DOHH2 (cell line): Measurements from ENCODE around the gene HIBADH.

Source experiments
- H3F3A ChIP-seq: fragments of 200-600 bp; sonication (generic), shearing (Covaris generic); 2 replicates; pipeline ENCODE4 v1.6.0; 2016; ENCODE audit warnings: antibody characterized with exemption, mild to moderate bottlenecking; ENCODE audit not compliant: control insufficient read depth, insufficient read depth
- H3K27ac ChIP-seq: fragments of 200-600 bp; sonication (generic); 2 replicates; pipeline ENCODE4 v1.5.1; 2014; ENCODE audit warnings: low read depth, mild to moderate bottlenecking, low read length, moderate library complexity
- H3K27me3 ChIP-seq: fragments of 200-600 bp; sonication (generic); 2 replicates; pipeline ENCODE4 v1.6.1; 2014; ENCODE audit warnings: mild to moderate bottlenecking, low read length, mixed read lengths; ENCODE audit not compliant: control insufficient read depth
- H3K36me3 ChIP-seq: fragments of 200-600 bp; sonication (generic); 2 replicates; pipeline ENCODE4 v1.6.1; 2014; ENCODE audit warnings: mild to moderate bottlenecking, low read length, moderate library complexity, mixed read lengths; ENCODE audit not compliant: control insufficient read depth
- H3K4me1 ChIP-seq: fragments of 200-600 bp; sonication (generic); 2 replicates; pipeline ENCODE4 v1.6.1; 2014; ENCODE audit warnings: mild to moderate bottlenecking, low read length, mixed read lengths; ENCODE audit not compliant: control insufficient read depth
- H3K4me2 ChIP-seq: fragments of 200-600 bp; sonication (generic); 2 replicates; pipeline ENCODE4 v1.6.0; 2014; ENCODE audit warnings: mild to moderate bottlenecking, low read length, moderate library complexity
- H3K4me3 ChIP-seq: fragments of 200-600 bp; sonication (generic); 2 replicates; pipeline ENCODE4 v1.5.1; 2014; ENCODE audit warnings: mild to moderate bottlenecking, low read length, mixed read lengths
- H3K79me2 ChIP-seq: fragments of 200-600 bp; sonication (generic); 2 replicates; pipeline ENCODE4 v1.6.1; 2014; ENCODE audit warnings: mild to moderate bottlenecking, low read length, mixed read lengths; ENCODE audit not compliant: control insufficient read depth
- H3K9me2 ChIP-seq: fragments of 200-600 bp; sonication (generic); replicated peaks from 2 replicates; pipeline ENCODE4 v1.6.1; 2014; ENCODE audit warnings: mild to moderate bottlenecking, low read length, mixed read lengths; ENCODE audit not compliant: control insufficient read depth
- H3K9me3 ChIP-seq: fragments of 200-600 bp; sonication (generic); 2 replicates; pipeline ENCODE4 v1.6.1; 2014; ENCODE audit warnings: antibody characterized with exemption, low read length, mixed read lengths; ENCODE audit not compliant: control insufficient read depth, insufficient read depth
- H4K20me1 ChIP-seq: fragments of 200-600 bp; sonication (generic); 2 replicates; pipeline ENCODE4 v1.6.0; 2014; ENCODE audit warnings: low read depth, mild to moderate bottlenecking, antibody characterized with exemption, low read length, moderate library complexity; ENCODE audit not compliant: control insufficient read depth, insufficient read depth
- CTCF ChIP-seq: fragments of 200-600 bp; sonication (generic); IDR thresholded peaks from one replicate; pipeline ENCODE4 v1.5.1; 2014; ENCODE audit warnings: antibody characterized with exemption, mild to moderate bottlenecking, low read depth, low read length; ENCODE audit not compliant: poor library complexity, severe bottlenecking
- EZH2phosphoT487 ChIP-seq: fragments of 200-600 bp; sonication (generic); IDR thresholded peaks from 2 replicates; pipeline ENCODE4 v1.6.1; 2017; ENCODE audit warnings: borderline replicate concordance, mild to moderate bottlenecking, antibody characterized with exemption, low read length, moderate library complexity, mixed read lengths

The HIBADH gene

GRCh38 chr7:27652518-27652917, 10.2 kb downstream of the HIBADH start:
- H3K27me3 ChIP-seq = no peaks in the 10 kb centered on the region
- no peak overlapping the region for H3K4me3 ChIP-seq
- no peaks in the 10 kb centered on the region for H3F3A ChIP-seq
- H3K27ac ChIP-seq = no peak overlapping the region
- no peaks in the 10 kb centered on the region for H4K20me1 ChIP-seq
- no peaks in the 10 kb centered on the region for H3K9me2 ChIP-seq
- no peak overlapping the region for H3K4me2 ChIP-seq
- peaks cover 6% of the 10 kb centered on the region for H3K4me1 ChIP-seq
- no peaks in the 10 kb centered on the region for H3K9me3 ChIP-seq
- peaks cover 21% of the 10 kb centered on the region for H3K36me3 ChIP-seq
- no peaks in the 10 kb centered on the region for H3K79me2 ChIP-seq
- TF ChIP-seq CTCF (no peak), EZH2phosphoT487 (no peak)

- H4K20me1 ChIP-seq = no peaks in the 10 kb centered on the region
- no peaks in the 10 kb centered on the region for H3K9me3 ChIP-seq
- no peaks in the 10 kb centered on the region for H3F3A ChIP-seq
- H3K27me3 ChIP-seq = no peaks in the 10 kb centered on the region
- TF ChIP-seq EZH2phosphoT487 (no peak), CTCF (no peak)
- peaks cover 15% of the 10 kb centered on the region for H3K36me3 ChIP-seq
- no peaks in the 10 kb centered on the region for H3K9me2 ChIP-seq
- H3K79me2 ChIP-seq = no peaks in the 10 kb centered on the region
- H3K27ac ChIP-seq = no peak overlapping the region
- no peak overlapping the region for H3K4me3 ChIP-seq
- H3K4me1 ChIP-seq = peaks cover 6% of the 10 kb centered on the region
- H3K4me2 ChIP-seq = no peak overlapping the region
Measured at GRCh38 chr7:27651702-27652101, 11.0 kb downstream of the HIBADH start.

GRCh38 chr7:27650283-27650682, 12.4 kb downstream of the HIBADH start:
- Histone ChIP-seq H3K27ac (no peak overlapping the region), H3K9me2 (no peaks in the 10 kb centered on the region), H3K4me1 (no peaks in the 10 kb centered on the region), H3K79me2 (no peaks in the 10 kb centered on the region), H3K4me2 (no peak overlapping the region), H3K9me3 (no peaks in the 10 kb centered on the region), H3K27me3 (no peaks in the 10 kb centered on the region), H3K36me3 (peaks cover 14% of the 10 kb centered on the region; the same call in 1 of the 2 replicates), H3K4me3 (no peak overlapping the region), H3F3A (no peaks in the 10 kb centered on the region), H4K20me1 (no peaks in the 10 kb centered on the region)
- TF ChIP-seq EZH2phosphoT487 (no peak), CTCF (no peak)

GRCh38 chr7:27647489-27647888, 15.2 kb downstream of the HIBADH start:
- Histone ChIP-seq H3K27ac (no peak overlapping the region), H3K27me3 (no peaks in the 10 kb centered on the region), H3K4me2 (no peak overlapping the region)

More at GRCh38 chr7:27647489-27647888, 15.2 kb downstream of the HIBADH start:
- Histone ChIP-seq H3K79me2 (no peaks in the 10 kb centered on the region), H3K9me2 (no peaks in the 10 kb centered on the region), H3K36me3 (peaks cover 14% of the 10 kb centered on the region; the same call in 1 of the 2 replicates), H3K4me3 (no peak overlapping the region), H4K20me1 (no peaks in the 10 kb centered on the region), H3K9me3 (no peaks in the 10 kb centered on the region), H3F3A (no peaks in the 10 kb centered on the region), H3K4me1 (no peaks in the 10 kb centered on the region)
- TF ChIP-seq EZH2phosphoT487 = no peak
- no peak for TF ChIP-seq CTCF
